H1 (cell line): ENCODE data around the gene CYP4F3. TPM values are rescaled to one million over a fixed set of nuclear protein-coding genes. Genes with fewer than 3 reads are reported as not detected.

Source experiments
- CTCF ChIA-PET: fragments of 300-600 bp; sonication (Branson Sonifier 250); formaldehyde crosslinking; loops from one replicate; lab custom pipeline; 2021; ENCODE audit not compliant: partially characterized antibody; lab: Charles Lee
- POLR2A ChIA-PET: fragments of 300-600 bp; sonication (Branson Sonifier 250); formaldehyde crosslinking; loops from one replicate; lab custom pipeline; 2021; ENCODE audit warnings: inconsistent platforms; ENCODE audit not compliant: partially characterized antibody; lab: Charles Lee
- DNase-seq, 2 experiments: peaks; one replicate each; pipeline versions ENCODE4 v3.0.0 to v3.0.0-alpha.2; 2010 to 2022; ENCODE audit warnings: low spot score in 2 of 2, low read depth in 1 of 2, mixed read lengths in 1 of 2
- FAIRE-seq: peaks from 2 replicates; lab custom pipeline; 2011; peaks lifted over from hg19 to GRCh38; lab: Jason Lieb, UNC
- H2AFZ ChIP-seq: 2 replicates; pipeline ENCODE4 v1.8.1; 2012; ENCODE audit warnings: low read length, inconsistent platforms
- H2AK5ac ChIP-seq: 2 replicates; pipeline ENCODE4 v1.6.1; 2013; ENCODE audit warnings: low read depth, low read length
- H2BK120ac ChIP-seq: replicated peaks from 2 replicates; pipeline ENCODE3; 2013; ENCODE audit warnings: low read depth, low read length, inconsistent platforms
- H2BK12ac ChIP-seq: 2 replicates; pipeline ENCODE4 v1.6.1; 2013; ENCODE audit warnings: low read depth, low read length
- H2BK15ac ChIP-seq: 2 replicates; pipeline ENCODE4 v1.6.1; 2013; ENCODE audit warnings: low read length
- H2BK20ac ChIP-seq: 2 replicates; pipeline ENCODE4 v1.6.1; 2013; ENCODE audit warnings: low read length
- H2BK5ac ChIP-seq: 2 replicates; pipeline ENCODE4 v1.6.1; 2013; ENCODE audit warnings: low read depth, low read length
- H3K14ac ChIP-seq: 2 replicates; pipeline ENCODE4 v1.6.1; 2013; ENCODE audit warnings: inconsistent platforms; ENCODE audit not compliant: insufficient read length
- H3K18ac ChIP-seq: 2 replicates; pipeline ENCODE4 v1.6.1; 2013; ENCODE audit warnings: low read length; ENCODE audit errors: extremely low read depth
- H3K23ac ChIP-seq: 2 replicates; pipeline ENCODE4 v1.6.1; 2013; ENCODE audit warnings: inconsistent platforms; ENCODE audit not compliant: insufficient read length
- H3K23me2 ChIP-seq: 2 replicates; pipeline ENCODE4 v1.6.1; 2013; ENCODE audit warnings: low read depth, low read length
- H3K27ac ChIP-seq: 2 replicates; pipeline ENCODE4 v1.6.1; 2011; ENCODE audit warnings: low read depth, low read length, inconsistent platforms
- H3K27me3 ChIP-seq, 4 experiments: replicated peaks in 1 of 4; 1 replicate in 1 of 4; 2 replicates in 3 of 4; pipeline versions ENCODE4 v1.6.1 to v1.8.1; 2011 to 2013; ENCODE audit warnings: low read length in 3 of 4, mild to moderate bottlenecking in 3 of 4, inconsistent platforms in 2 of 4, mixed read lengths in 2 of 4, moderate library complexity in 1 of 4; ENCODE audit not compliant: control insufficient read depth in 3 of 4, insufficient read depth in 3 of 4; ENCODE audit errors: extremely low read depth in 1 of 4
- H3K36me3 ChIP-seq, 4 experiments: 2 replicates each; pipeline versions ENCODE4 v1.6.1 to v1.8.1; 2011 to 2013; ENCODE audit warnings: mild to moderate bottlenecking in 4 of 4, low read length in 3 of 4, moderate library complexity in 2 of 4, control low read depth in 1 of 4, inconsistent platforms in 1 of 4; ENCODE audit not compliant: insufficient read depth in 4 of 4, control insufficient read depth in 2 of 4
- H3K4ac ChIP-seq: replicated peaks from 2 replicates; pipeline ENCODE3; 2013; ENCODE audit warnings: low read length, low read depth, mixed read lengths, inconsistent platforms; ENCODE audit not compliant: insufficient read length
- H3K4me1 ChIP-seq, 4 experiments: replicated peaks in 1 of 4; 1 replicate in 1 of 4; 2 replicates in 3 of 4; pipeline versions ENCODE4 v1.6.1 to v1.8.1; 2011 to 2013; ENCODE audit warnings: low read length in 3 of 4, inconsistent platforms in 2 of 4, mixed read lengths in 1 of 4; ENCODE audit not compliant: insufficient read depth in 4 of 4, control insufficient read depth in 3 of 4
- H3K4me2 ChIP-seq, 2 experiments: 2 replicates each; pipeline versions ENCODE4 v1.6.1 to v1.8.1; 2011 to 2013; ENCODE audit warnings: low read depth in 2 of 2, low read length in 2 of 2, control low read depth in 1 of 2, inconsistent platforms in 1 of 2, mild to moderate bottlenecking in 1 of 2; ENCODE audit not compliant: insufficient read depth in 1 of 2
- H3K4me3 ChIP-seq, 4 experiments: fragments of 200-600, 300-600 bp in 1 of 4; sonication (generic), shearing (Covaris generic), sonication (Bioruptor Twin) in 1 of 4; 2 replicates each; pipeline versions ENCODE4 v1.5.1 to v1.8.1; 2011 to 2016; ENCODE audit warnings: low read length in 4 of 4, low read depth in 3 of 4, control low read depth in 2 of 4, inconsistent platforms in 2 of 4, mild to moderate bottlenecking in 2 of 4, mixed read lengths in 1 of 4, moderate library complexity in 1 of 4; ENCODE audit not compliant: insufficient read depth in 2 of 4; ENCODE audit errors: extremely low read depth in 1 of 4
- H3K56ac ChIP-seq: replicated peaks from 2 replicates; pipeline ENCODE3; 2013; ENCODE audit warnings: low read depth, mild to moderate bottlenecking, mixed read lengths, low read length, inconsistent platforms; ENCODE audit not compliant: insufficient read length
- H3K79me1 ChIP-seq: 2 replicates; pipeline ENCODE4 v1.6.1; 2013; ENCODE audit warnings: low read depth, low read length, control low read depth
- H3K79me2 ChIP-seq, 2 experiments: 2 replicates each; pipeline versions ENCODE4 v1.6.1 to v1.8.1; 2012 to 2013; ENCODE audit warnings: low read length in 2 of 2, mild to moderate bottlenecking in 2 of 2, inconsistent platforms in 1 of 2; ENCODE audit not compliant: insufficient read depth in 2 of 2, control insufficient read depth in 1 of 2
- H3K9ac ChIP-seq, 4 experiments: replicated peaks in 1 of 4; 1 replicate in 1 of 4; 2 replicates in 3 of 4; pipeline versions ENCODE4 v1.6.1 to v1.8.1; 2011 to 2013; ENCODE audit warnings: low read depth in 3 of 4, low read length in 3 of 4, control low read depth in 2 of 4, mild to moderate bottlenecking in 2 of 4, moderate library complexity in 2 of 4, inconsistent platforms in 1 of 4; ENCODE audit errors: extremely low read depth in 1 of 4
- H3K9me3 ChIP-seq, 2 experiments: 2 replicates each; pipeline versions ENCODE4 v1.6.1 to v1.8.1; 2012 to 2013; ENCODE audit warnings: mild to moderate bottlenecking in 2 of 2, moderate library complexity in 2 of 2, control low read depth in 1 of 2, inconsistent platforms in 1 of 2, low read depth in 1 of 2, low read length in 1 of 2, mixed read lengths in 1 of 2; ENCODE audit not compliant: insufficient read depth in 2 of 2
- H4K20me1 ChIP-seq, 2 experiments: replicated peaks in 1 of 2; 2 replicates each; pipeline versions ENCODE3 to v1.8.1; 2011 to 2013; ENCODE audit warnings: inconsistent platforms in 2 of 2, low read length in 2 of 2, mild to moderate bottlenecking in 1 of 2; ENCODE audit not compliant: insufficient read depth in 2 of 2, control insufficient read depth in 1 of 2
- H4K5ac ChIP-seq: 2 replicates; pipeline ENCODE4 v1.6.1; 2013; ENCODE audit warnings: low read length, low read depth, mixed read lengths, inconsistent platforms; ENCODE audit not compliant: insufficient read length
- H4K8ac ChIP-seq: 2 replicates; pipeline ENCODE4 v1.8.0; 2013; ENCODE audit warnings: mild to moderate bottlenecking, moderate library complexity, low read length, inconsistent platforms; ENCODE audit not compliant: insufficient read depth; ENCODE audit errors: extremely low read depth
- H4K91ac ChIP-seq: replicated peaks from 2 replicates; pipeline ENCODE3; 2013; ENCODE audit warnings: low read length, mixed read lengths, inconsistent platforms; ENCODE audit not compliant: insufficient read length
- KDM4A ChIP-seq: IDR thresholded peaks from one replicate; pipeline ENCODE4 v1.7.1; 2012; ENCODE audit warnings: low read depth, mild to moderate bottlenecking, moderate library complexity, low read length, inconsistent platforms; ENCODE audit not compliant: severe bottlenecking
- RAD21 ChIP-seq, 2 experiments: IDR thresholded peaks in 1 of 2; conservative IDR thresholded peaks in 1 of 2; 2 replicates each; pipeline ENCODE4 v1.6.1; 2011; ENCODE audit warnings: low read depth in 2 of 2, low read length in 2 of 2, improper control_type of control experiment in 1 of 2, inconsistent platforms in 1 of 2, mild to moderate bottlenecking in 1 of 2, moderate library complexity in 1 of 2
- SRF ChIP-seq: IDR thresholded peaks from 2 replicates; pipeline ENCODE4 v1.6.1; 2011; ENCODE audit warnings: mild to moderate bottlenecking, low read depth, low read length, moderate library complexity
- WGBS, 2 experiments: shearing (Covaris generic) in 1 of 2; methylation state at CpG; one replicate each; pipeline versions ENCODE4 v1.1.6 to v1.1.7; 2013 to 2015; ENCODE audit warnings: low lambda C conversion rate in 2 of 2, mixed read lengths in 2 of 2, inconsistent platforms in 1 of 2, low coverage in 1 of 2, missing lambda C conversion rate in 1 of 2; ENCODE audit not compliant: insufficient replicate concordance in 2 of 2, insufficient coverage in 1 of 2, insufficient read length in 1 of 2; ENCODE audit errors: extremely low coverage in 1 of 2, missing lambda C conversion rate in 1 of 2; 5-methylcytosine and 5-hydroxymethylcytosine counted together
- polyA plus RNA-seq, 7 experiments: library from polyadenylated mRNA; depleted of rRNA in 3 of 7; stranded (reverse) in 5 of 7; unstranded in 2 of 7; fragments of >200 nt in 5 of 7; fragments of 200-250 nt in 2 of 7; gene quantifications; 1 replicate in 5 of 7; 2 replicates in 1 of 7; 4 replicates in 1 of 7; pipeline versions ENCODE4 v1.2.1 to v1.2.3, GENCODE V29; 2011 to 2013; ENCODE audit warnings: missing spikeins in 2 of 7, mixed read lengths in 2 of 7
- total RNA-seq: library from RNA; stranded (reverse); fragmentation: NEBNext Ultra II Directional; extraction: Animal tissue kit (Norgen Biotek cat#: 25700); gene quantifications from 2 replicates; pipeline ENCODE4 v1.2.1, GENCODE V29; 2021
- TF ChIP-seq, protein P1 (sequence below), 3 experiments: IDR thresholded peaks; 1 replicate in 2 of 3; 2 replicates in 1 of 3; pipeline versions ENCODE4 v1.5.1 to v1.6.1; 2011; ENCODE audit warnings: low read length in 3 of 3, mild to moderate bottlenecking in 3 of 3, inconsistent platforms in 2 of 3, low read depth in 1 of 3, moderate library complexity in 1 of 3; ENCODE audit not compliant: insufficient read depth in 1 of 3; ENCODE audit errors: control extremely low read depth in 1 of 3

CYP4F3 gene
- total and polyA plus RNA-seq, 2 of the 8 experiments (the other 6 are each of a cell fraction or from before 2014, with no cell fraction given): not detected

DNA sequence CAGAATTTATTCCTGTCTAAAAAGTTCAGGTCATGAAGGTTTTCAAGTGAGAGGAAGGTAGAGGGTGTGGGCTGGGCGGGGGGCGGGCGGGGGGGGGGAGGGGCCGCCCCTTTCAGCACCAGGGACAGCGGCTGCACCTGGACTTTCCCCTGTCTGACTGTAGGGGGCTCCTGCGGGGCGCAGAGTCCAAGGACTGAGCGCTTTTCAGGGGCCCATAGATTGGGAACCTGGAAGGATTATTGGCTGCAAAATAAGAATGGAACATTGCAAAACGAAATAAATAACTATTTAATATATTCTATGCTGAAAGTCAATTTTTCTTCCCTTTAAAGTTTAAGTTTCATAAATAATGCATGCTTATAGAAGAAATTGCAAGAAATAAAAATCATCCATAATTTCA is 8.9 kb upstream of the CYP4F3 start:
- Histone ChIP-seq H3K9ac (no peak overlapping the region), H2AFZ (no peak overlapping the region), H3K4me2 (no peak overlapping the region), H3K27me3 (no peaks in the 10 kb centered on the region), H2BK20ac (no peak overlapping the region), H4K8ac (no peak overlapping the region), H3K23me2 (no peaks in the 10 kb centered on the region), H4K20me1 (no peaks in the 10 kb centered on the region), H3K4ac (no peak overlapping the region), H3K4me3 (no peak overlapping the region), H2BK12ac (no peak overlapping the region), H3K14ac (no peak overlapping the region), H2BK120ac (no peak overlapping the region), H4K5ac (no peak overlapping the region), H2BK5ac (no peak overlapping the region), H4K91ac (no peak overlapping the region), H3K79me1 (no peaks in the 10 kb centered on the region), H2AK5ac (no peak overlapping the region), H3K4me1 (no peaks in the 10 kb centered on the region), H3K36me3 (no peaks in the 10 kb centered on the region), H3K79me2 (no peaks in the 10 kb centered on the region), H3K27ac (no peak overlapping the region), H3K18ac (no peak overlapping the region), H3K23ac (no peak overlapping the region), H3K56ac (no peak overlapping the region), H2BK15ac (no peak overlapping the region), H3K9me3 (peaks cover 44 to 54% of the 10 kb centered on the region in 2 experiments)
- POLR2A ChIA-PET: no interaction called here
- no peak for TF ChIP-seq KDM4A
- TF ChIP-seq RAD21 (IDR thresholded peaks at IDR 0.05 in 1 of 2, conservative IDR thresholded peaks at IDR 0.05 in 1 of 2; ENCODE audit: low read depth in 2 of 2, low read length in 2 of 2): peak in 1 of 2 experiments; percentile 17; a peak in 1 of 4 replicates
- TF ChIP-seq, protein P1, sequence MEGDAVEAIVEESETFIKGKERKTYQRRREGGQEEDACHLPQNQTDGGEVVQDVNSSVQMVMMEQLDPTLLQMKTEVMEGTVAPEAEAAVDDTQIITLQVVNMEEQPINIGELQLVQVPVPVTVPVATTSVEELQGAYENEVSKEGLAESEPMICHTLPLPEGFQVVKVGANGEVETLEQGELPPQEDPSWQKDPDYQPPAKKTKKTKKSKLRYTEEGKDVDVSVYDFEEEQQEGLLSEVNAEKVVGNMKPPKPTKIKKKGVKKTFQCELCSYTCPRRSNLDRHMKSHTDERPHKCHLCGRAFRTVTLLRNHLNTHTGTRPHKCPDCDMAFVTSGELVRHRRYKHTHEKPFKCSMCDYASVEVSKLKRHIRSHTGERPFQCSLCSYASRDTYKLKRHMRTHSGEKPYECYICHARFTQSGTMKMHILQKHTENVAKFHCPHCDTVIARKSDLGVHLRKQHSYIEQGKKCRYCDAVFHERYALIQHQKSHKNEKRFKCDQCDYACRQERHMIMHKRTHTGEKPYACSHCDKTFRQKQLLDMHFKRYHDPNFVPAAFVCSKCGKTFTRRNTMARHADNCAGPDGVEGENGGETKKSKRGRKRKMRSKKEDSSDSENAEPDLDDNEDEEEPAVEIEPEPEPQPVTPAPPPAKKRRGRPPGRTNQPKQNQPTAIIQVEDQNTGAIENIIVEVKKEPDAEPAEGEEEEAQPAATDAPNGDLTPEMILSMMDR (IDR thresholded peaks at IDR 0.05; ENCODE audit: control extremely low read depth in 1 of 3, insufficient read depth in 1 of 3, low read depth in 1 of 3, low read length in 3 of 3): peak in 2 of 3 experiments; percentile 4 to 33; a peak in 1 of 4 replicates
- no peak for TF ChIP-seq SRF
- DNase-seq: no peak
- no peak for FAIRE-seq
- CTCF ChIA-PET: no interaction called here
- WGBS, 2 experiments: 61% methylated on average over 4 of the region's 9 CpGs; no CpG with 5 or more reads in 1 of the 2 experiments
